Measurements from ENCODE around the gene TOB2. TPM values are rescaled to one million over a fixed set of nuclear protein-coding genes. Genes with fewer than 3 reads are reported as not detected.

The TOB2 gene
- total RNA-seq, 1 donor from 2014 or later: 33.4 TPM

- DNase-seq (ENCODE audit: low read depth): no peak
- TF ChIP-seq CTCF (conservative IDR thresholded peaks at IDR 0.05; ENCODE audit: low read depth, low read length): no peak
- no peak overlapping the region for H3K4me3 ChIP-seq (ENCODE audit: low read depth, low read length)
Measured at GRCh38 chr22:41401781-41402648, 44.6 kb downstream of the TOB2 start.

GRCh38 chr22:41398921-41399320 is 47.7 kb downstream of the TOB2 start:
- no peak overlapping the region for H3K4me3 ChIP-seq (ENCODE audit: low read depth, low read length)
- TF ChIP-seq CTCF (conservative IDR thresholded peaks at IDR 0.05; ENCODE audit: low read depth, low read length): no peak
- no peak for DNase-seq (ENCODE audit: low read depth)

DNA sequence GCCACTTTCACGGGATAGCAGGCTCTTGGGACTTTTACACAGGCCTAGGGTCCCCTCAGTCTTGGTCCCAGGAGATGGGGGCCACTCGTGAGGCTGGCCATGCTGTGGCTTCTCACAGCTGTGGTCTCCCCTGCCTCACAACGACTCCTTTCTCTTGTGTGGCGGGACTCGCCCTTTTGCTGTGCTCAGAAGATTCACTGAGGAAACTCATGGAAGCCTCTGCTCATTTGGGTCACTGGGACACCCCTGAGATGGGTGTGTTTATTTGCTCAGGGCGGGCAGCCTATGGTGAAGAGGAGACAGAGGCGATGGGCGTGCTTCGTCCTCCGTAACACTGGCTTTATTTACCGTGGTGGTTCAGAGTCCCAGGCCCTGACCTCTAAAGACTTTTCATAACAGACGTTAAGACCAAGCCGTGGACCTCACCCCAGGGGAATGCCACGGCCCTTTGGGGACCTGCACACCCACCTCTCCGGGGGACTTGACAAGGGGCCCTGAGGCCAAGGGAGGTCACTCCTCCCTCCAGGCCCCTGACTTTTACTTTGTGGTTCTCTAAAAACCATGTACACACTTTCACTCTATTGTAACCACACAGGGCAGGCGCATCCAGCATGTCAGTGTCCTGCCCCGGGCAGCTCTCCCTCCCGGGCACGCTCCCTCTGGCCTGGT is 49.3 kb downstream of the TOB2 start:
- no peak for DNase-seq (ENCODE audit: low read depth)
- no peak overlapping the region for H3K4me3 ChIP-seq (ENCODE audit: low read depth, low read length)
- no peak for TF ChIP-seq CTCF (conservative IDR thresholded peaks at IDR 0.05; ENCODE audit: low read depth, low read length)

DNA sequence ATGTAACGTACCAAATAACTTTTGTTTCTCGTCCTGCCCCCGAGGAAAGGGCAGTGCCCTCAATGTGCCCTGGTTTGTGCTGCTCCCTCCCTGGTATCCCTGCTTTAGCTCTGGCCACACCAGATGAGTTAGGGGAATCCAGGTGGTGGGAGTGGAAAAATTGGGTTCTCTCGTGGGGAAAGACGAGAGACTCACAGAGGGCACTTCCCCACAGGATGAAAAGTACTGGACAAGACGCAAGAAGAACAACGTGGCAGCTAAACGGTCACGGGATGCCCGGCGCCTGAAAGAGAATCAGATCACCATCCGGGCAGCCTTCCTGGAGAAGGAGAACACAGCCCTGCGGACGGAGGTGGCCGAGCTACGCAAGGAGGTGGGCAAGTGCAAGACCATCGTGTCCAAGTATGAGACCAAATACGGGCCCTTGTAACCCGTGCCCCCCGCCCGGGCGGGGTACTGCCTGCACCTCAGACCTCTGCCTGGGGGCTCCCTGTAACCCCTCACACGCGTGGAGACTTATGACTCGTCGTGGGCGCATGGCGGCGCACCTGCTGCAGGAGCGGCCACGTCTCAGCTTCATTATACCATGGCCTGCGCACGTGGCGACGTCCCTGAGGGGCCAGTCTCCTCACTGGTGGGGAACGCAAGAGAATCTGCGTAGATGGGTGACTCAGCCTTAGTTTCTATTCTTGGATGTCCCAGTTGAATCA is 50.9 kb downstream of the TOB2 start:
- no peak for DNase-seq (ENCODE audit: low read depth)
- no peak for TF ChIP-seq CTCF (conservative IDR thresholded peaks at IDR 0.05; ENCODE audit: low read depth, low read length)
- H3K4me3 ChIP-seq (ENCODE audit: low read depth, low read length): no peak overlapping the region

DNA sequence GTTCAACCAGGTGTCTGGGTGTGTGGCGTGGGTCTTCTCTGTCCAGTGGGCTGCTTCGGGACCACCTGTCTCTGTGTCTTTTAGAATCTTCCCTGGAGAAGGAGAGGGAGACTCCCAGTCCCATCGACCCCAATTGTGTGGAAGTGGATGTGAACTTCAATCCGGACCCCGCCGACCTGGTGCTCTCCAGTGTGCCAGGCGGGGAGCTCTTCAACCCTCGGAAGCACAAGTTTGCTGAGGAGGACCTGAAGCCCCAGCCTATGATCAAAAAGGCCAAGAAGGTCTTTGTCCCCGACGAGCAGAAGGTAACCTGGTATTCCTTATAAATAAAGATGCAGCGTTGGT is 52.6 kb downstream of the TOB2 start:
- H3K4me3 ChIP-seq (ENCODE audit: low read depth, low read length): no peak overlapping the region
- DNase-seq (ENCODE audit: low read depth): no peak
- no peak for TF ChIP-seq CTCF (conservative IDR thresholded peaks at IDR 0.05; ENCODE audit: low read depth, low read length)

DNA sequence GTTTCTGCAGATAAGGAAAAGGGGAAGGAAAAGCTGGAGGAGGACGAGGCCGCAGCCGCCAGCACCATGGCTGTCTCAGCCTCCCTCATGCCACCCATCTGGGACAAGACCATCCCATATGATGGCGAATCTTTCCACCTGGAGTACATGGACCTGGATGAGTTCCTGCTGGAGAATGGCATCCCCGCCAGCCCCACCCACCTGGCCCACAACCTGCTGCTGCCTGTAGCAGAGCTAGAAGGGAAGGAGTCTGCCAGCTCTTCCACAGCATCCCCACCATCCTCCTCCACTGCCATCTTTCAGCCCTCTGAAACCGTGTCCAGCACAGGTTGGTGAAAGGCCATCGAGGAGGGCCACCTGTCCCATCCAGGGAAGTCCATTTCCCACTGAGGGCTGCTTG is 59.3 kb downstream of the TOB2 start:
- DNase-seq (ENCODE audit: low read depth): no peak
- no peak overlapping the region for H3K4me3 ChIP-seq (ENCODE audit: low read depth, low read length)
- TF ChIP-seq CTCF (conservative IDR thresholded peaks at IDR 0.05; ENCODE audit: low read depth, low read length): no peak
